HG03196 (cell line): ENCODE data around the gene GCN1.

ENCODE experiments used
- ATAC-seq: cut with Tn5 transposase; IDR thresholded peaks from one replicate; pipeline ENCODE4 v1.9.1; 2021; ENCODE audit not compliant: unreplicated experiment

The GCN1 gene

DNA sequence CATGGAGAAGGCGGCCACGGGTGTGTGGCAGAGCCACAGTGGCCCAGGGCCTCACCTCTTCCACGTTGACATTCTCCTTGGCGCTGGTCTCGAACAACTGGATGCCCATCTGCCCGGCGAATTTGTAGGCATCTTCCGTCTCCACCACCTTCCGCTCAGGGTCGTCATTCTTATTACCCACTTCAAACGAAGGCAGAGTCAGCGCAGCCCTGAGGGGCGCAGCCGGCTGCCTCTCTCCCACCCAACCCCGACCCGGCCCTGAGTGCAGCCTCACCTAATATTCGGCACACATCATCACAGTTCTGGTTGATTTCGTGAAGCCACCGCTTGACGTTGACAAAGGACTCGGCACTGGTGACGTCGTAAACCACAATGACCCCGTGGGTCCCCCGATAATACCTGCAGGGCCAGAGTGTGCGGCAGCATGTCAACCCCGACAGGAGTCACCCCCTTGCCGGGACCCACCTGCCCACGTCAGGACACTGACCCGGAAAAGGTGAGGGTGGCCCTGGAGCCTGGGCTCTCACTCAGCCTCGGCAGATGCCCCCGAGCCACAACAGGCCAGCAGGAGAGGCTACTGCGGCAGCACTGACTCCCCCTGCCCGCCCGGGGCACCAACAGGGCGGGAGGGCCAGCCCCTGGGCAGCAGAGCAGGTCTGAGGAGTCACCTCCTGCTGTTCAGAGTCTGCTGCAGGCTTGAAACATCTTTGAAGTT, 95.6 kb downstream of the GCN1 start:
- no peak for ATAC-seq

DNA sequence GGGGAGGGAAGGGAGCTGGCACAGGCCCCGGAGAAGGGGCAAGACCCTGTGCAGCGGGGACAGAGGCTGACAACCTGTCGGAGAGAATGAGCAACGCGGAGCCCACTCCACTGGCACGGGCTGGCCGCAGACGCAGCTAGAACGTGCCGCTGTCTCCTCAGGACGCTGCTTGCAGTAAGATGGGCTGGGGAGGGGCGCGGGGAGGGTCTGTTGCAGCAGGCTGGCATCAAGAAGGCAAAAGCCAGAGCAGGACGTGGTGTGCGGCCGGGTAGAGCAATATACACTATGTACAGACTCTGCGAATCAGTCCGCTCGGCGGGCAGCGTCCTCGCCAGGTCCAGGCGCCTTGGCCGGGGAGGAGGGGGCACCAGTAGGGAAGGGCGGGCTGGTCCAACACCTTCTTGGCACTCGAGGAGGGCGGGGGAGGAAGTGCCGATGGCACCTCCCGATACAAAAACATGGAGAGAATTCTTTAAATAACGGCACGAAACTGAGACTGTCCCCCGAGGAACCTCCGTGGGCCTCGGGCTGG, 97.8 kb downstream of the GCN1 start:
- no peak for ATAC-seq

DNA sequence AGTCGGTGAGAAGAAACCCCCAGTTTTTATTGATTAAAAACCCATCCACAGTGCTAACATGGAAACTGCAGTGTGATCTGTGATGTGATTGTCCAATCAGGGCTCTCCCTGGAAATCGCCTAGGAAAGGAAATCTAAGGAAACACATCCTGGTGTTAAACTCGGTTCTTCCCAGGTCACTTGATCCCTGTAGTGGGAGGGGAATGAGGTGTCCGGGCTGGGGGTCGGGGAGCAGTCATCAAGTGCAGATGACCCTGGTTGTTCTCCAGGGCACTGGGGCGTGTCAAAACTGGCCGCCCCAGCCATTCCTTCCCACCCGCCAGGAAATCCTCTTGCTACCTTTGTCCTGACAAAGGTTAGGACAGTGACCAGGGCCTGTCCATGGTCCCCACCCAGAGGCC, 98.8 kb downstream of the GCN1 start:
- ATAC-seq = no peak

DNA sequence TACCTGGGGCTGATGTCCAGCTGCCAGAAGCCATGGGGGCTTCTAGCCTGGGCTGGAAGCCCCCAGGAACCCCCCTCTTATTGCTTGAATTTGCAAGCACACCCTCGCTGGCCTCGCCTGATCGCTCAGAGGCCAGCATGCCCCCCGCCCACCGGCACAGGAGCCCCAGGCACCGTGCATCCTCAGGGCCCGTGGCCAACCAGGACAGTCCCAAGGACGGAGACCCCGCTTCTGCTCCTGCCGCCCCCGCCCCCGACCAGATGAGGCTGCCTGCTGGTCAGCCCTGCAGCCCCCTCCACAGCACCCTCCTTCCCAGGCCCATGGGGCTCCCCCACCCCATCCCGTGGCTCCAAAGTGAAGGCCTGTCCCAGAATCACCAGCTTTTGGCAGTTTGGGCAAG, 99.2 kb downstream of the GCN1 start:
- ATAC-seq = no peak

DNA sequence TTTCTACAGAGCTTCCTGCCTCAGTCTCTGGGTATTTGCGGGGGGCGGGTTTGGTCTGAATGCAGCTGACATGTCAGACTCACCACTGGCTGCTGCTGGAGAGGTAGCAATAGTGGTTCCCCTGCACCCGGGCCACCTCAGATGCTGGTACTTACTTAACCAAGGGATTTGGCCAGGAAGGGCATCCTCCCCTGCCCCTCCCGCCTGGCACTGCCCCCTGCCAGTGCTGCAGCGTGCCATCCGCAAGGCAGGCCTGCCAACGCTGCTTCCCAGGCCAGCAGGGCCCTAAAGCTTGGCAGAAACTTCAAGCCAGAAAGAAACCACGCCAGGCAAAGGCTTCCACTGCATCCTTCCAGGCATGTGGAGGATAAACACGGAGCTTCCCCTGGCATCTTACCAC, 100.0 kb downstream of the GCN1 start:
- ATAC-seq = no peak

DNA sequence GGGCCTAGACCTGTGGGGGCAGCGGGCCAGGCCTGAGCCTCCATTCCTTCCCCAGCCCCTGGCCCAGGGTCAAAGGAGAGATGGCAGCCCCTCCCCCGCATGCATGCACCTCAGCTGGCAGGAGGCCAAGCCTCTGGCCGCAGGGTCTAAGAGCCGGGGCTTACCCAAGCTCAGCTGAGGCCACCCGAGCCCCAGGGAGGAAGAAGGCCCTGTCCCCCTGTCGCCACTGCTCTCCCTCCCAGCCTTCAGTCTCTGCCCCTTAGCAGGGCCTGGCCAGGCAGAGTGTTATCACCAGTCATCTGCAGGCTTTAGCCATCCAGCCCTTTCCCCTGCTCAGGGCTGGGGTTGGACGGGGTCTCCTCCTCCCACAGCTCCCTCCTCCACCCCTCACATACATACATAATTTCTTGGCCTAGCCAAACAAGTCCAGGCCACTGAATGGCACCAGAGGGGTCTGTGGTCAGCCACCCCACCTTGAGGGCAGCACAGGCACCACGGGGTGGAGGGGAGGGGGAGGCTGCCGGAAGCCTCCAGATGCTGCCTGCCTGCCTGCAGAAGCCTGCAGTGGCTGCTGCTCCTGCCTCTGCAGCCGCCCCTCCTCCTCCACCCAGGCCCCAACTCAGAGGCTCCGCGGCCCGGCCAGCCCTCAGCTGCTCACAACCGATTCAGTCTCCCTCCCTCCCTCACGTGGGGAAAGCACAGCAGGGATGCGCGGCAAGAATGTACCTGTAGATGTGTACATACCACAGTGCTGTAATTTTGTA, 100.7 kb downstream of the GCN1 start:
- ATAC-seq = no peak

DNA sequence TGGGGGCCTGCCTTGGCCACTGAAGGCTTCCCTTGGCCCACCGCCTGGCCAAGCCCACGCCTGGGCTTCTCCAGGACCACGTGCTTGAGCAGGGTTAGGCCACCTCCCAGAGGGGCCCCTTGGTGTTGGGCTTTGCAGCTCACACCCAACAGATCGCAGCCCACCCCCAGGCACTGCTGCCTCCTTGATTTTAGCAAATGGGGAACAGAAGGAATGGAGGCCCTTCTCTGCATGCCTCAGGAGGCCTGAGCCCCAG, 101.3 kb downstream of the GCN1 start:
- ATAC-seq = no peak

DNA sequence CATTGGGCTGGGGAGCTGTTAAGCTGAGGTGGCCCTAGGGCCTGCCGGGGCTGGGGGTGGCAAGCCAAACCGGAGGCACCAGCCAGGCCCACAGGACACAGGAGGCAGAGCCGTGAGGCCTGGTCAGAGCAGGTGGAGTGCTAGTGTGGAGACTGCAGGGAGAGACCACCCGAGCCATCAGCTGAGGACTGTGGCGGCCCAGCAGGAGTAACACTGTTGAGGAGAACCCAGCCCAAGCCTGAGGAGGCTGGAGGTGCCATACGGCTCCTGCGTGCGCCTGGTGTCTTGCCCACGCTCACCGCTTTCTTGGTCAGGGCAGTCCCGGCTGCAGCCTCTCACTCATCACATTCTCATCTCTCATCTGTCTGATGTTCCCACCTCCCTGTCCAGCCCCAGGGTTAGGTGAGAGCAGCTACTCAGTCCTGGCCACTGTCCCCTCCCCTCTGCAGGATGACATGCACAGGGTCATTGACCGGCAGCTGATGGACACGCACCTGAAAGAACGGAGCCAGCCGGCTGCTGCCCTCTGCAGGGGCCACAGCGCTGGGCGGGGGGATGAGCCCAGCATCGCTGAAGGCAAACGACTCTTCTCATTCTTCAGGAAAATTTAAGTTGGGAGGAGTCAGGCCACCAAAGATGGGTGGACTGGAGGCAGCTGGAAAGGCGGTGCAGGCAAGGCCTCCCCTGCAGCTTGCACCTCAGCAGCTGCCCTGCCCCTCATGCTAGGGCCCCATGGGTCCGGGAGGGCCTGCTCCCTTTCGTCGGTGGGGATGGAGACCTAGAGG, 101.8 kb downstream of the GCN1 start:
- no peak for ATAC-seq

DNA sequence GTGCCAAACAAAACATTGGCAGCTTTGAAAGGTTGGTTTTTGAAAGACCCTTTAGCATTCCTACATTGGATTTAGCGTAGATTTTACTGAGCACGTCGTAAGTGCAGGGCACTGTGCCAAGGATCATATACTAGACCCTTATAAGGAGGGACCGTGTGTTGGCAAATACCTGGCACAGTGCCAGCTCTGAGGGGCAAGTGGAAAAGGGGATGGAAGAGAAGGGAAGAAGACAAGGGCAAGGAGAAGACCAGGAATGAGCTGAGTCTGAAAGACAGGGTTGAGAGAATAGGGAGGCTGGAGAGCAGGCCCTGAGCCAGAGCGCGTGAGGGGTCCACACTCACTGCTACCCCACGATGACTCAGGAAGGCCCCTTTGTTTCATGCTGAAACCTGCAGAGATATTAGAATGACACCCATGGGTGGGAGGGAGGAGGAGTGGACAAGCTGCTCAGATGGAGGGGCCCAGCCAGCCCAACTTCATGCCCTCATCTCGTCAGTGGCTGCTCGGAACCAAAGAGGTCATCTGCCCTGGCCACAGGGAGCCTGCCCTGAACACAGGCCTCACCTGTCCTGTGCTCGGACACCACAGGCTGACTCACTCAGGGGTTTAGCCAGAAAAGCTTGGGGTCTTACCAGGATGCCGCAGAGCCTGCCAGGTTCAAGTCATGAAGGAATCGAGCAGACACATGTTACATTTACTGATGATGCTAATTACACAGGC, 103.0 kb downstream of the GCN1 start:
- ATAC-seq = no peak

DNA sequence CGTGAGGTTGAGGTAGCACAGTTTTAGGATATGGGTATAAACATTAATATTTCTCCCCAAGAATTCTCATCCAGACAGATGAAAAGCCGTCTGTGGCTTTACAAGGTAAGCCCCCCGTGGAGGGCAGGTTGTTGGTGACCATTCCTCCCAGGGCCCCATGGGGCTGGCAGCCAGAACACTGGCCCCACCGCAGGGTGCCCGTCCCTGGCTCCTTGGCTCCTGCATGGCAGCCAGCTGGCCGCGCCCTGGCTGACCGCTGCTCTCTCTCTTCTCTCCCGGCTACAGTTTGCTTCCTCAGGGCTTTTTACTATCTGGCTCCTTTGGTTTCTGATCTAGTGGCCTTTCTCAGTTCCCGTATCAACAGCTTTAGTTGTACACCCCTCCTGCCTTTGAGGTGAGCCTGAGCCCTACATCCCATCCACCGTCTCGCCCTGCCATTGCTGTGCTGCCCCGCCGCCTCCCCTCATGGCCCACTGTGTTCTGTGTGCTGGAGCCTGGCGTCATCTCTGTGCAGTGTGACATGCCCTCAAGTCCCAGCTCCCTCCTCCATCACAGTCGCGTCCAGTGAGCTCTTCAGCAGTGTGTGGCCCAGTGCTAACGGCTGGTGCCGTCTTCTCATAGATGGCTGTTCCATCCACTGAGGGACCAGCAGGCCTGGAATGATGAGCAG, 103.8 kb downstream of the GCN1 start:
- ATAC-seq = no peak

DNA sequence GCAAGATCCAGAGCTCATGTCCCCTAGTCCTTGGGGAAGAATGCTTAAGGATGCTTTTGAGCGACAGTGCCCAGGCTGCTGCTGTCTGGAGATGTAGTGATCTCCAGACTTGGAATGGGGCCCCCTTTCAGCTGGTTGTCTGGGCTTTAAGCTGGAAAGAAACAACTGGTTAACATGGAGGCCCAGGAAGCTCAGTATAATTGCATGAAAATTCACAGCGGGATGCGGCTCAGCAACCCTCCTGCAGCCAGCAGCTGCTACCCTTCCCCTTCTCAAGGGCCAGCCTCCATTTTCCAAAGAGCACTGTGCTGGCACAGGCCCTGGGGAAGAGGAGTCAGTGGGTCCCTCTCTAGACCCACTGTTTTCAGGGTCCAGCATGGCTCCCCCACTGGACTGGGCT, 104.3 kb downstream of the GCN1 start:
- no peak for ATAC-seq

DNA sequence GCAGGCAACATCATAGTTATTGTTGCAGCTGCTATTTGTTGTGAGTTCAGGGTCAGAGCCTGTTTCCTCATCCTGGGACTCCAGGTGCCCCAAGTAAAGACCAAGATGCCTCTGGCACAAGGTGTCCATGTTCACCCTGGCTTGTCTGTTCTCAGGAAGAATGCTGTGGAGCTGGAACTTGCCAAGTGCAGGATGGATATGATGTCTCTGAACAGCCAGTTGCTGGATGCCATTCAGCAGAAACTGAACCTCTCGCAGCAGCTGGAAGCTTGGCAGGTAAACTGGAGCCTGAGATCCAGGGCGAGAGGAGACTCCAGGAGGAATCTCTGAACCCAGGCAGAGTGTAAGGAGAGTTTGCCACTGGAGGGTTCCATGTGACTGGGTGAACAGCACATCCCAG, 104.7 kb downstream of the GCN1 start:
- no peak for ATAC-seq

DNA sequence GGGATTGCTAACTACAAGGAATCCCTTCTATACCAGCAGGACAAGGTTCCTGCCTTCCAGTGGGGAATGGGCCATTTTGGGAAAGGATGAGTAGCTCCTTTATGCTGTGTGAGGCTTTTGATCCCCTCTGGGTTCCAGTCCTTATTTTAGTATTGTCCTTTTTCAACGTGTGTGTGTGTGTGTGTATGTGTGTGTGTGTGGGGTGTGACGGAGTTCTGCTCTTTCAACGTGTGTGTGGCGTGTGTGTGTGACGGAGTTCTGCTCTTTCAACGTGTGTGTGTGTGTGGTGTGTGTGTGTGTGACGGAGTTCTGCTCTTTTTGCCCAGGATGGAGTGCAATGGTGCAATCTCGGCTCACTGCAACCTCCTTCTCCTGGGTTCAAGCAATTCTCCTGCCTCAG, 105.4 kb downstream of the GCN1 start:
- no peak for ATAC-seq

DNA sequence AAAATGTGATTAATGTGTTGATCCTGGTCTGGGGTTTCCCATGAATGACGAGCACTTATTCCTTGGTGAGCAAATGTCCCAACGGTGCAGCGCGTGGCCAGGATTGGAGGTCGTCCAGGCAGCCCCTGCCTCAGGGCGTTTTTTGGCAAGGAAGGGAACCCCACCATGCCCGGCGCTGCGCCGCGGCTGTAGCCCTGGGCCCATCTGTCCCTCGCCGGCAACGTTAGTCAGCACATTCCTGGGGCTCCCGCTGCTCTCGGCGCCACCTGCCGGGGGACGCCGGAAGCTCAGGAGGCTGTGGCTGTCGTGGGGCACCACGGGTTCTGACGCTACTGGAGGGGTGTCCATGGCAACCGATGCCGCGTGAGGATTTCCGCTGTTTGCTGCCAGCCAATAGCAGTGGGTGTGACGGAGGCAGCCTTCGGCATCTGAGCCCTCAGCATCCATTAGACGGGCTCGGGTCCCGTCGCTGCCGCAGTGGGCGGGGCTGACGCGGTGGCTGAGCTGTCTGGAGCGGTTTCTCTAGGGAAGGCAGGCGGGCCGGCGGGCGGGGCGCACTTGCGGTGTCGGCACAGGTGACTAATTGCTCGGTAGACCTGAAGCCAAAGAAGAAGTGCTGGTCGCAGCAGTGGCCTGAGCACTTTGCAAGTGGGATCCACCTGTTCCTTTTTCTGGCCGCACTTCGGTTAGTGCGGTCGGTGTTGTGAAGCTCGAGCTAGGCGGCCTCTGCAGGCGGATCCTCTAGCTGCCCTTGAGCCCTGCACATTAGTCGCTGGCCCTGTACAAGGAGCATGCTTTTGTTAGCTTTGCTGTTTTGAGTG, 107.5 kb downstream of the GCN1 start:
- peak; percentile 97 for ATAC-seq

DNA sequence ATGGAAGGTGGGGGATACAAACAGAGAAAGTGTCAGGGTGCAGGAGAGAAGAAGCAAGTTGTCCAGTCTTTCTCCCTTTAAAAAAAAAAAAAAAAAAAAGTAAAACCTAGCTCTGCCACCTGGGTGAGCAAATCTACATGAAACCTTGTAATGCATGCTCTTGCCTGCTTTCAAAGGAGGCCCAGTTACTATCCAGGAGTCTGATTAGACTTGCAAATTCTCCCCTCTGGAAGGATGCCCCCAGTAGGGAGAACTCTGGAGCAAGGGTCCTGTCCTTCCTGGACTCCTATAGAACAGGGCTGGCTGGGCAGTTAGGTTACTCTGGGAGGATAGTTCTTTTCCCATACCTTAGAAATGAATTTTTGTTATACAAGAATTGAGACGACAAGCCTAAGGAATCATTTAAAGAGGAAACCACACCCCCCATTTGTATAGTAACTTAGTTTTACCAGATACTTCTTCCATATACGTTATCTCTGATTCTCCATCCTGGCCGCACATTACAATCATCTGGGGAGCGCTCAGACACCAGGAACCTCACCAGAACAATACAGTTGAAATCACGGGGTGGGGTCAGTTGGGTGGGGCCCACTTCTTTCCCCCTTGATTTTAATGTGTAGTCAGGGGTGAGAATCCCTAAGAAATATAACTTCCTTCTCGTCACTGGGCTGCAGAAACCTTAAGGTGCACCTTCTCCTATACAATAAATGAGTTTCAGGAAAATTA, 108.4 kb downstream of the GCN1 start:
- no peak for ATAC-seq

DNA sequence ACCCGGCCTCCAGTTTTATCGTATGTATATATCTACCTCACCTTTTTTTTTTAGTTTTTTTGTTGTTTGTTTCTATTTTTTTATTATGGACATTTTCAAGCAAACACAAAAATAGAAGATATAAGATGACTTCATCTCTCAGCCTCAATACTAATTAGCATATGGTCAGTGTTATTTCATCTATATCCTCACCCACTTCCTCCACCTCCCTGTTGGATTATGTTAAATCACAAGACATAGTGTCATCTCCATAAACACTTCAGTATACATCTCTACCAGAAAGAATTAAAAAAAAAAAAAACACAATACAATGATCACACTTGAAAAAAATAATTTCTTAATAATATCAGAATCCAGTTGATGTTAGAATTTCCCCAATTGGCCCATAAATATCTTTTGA, 112.9 kb downstream of the GCN1 start:
- no peak for ATAC-seq

DNA sequence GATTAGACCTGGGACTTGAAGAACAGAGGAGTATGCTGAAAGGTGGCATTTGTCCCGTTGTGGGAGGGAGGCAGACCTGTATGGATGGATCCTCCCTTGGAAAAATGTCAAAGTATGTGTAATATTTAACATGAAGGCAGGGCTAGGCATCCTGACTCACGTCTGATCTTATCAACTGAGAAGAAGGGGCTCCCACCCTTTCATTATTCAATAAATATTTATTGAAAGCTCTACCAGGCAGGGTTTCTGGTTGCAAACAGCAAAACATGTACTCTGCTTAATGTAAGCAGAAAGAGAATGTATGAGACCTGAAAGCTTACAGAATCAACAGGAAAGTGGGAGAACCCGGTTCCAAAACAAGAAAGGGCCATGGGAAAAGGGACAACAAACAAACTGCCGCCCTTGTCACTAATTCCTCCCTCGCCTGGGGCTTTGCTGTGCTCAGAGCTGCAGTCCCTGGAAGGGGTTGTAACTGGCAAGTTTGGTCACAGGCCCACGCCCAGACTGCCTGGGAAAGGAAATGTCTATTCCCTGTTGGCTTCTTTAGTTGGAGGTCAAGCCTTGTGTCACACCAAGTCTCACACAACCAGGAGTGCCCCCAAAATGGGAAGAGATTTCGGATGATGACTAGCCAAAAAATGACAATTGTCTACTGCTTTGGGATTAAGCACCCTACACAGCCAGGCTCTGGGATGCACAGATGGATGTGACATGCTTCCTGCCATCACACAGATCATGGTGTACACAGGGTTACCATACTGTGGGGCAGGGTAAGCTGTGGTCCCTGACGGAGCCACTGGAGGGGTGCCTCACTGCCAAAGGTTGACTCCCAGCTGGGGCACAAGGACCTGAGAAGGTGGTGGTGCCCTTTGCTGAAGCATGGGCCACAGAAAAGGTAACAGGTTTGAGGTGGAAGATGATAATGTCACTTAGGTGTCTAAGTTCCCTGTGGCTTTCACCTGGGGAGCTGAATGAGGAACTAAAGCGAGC, 114.8 kb downstream of the GCN1 start:
- ATAC-seq = no peak

DNA sequence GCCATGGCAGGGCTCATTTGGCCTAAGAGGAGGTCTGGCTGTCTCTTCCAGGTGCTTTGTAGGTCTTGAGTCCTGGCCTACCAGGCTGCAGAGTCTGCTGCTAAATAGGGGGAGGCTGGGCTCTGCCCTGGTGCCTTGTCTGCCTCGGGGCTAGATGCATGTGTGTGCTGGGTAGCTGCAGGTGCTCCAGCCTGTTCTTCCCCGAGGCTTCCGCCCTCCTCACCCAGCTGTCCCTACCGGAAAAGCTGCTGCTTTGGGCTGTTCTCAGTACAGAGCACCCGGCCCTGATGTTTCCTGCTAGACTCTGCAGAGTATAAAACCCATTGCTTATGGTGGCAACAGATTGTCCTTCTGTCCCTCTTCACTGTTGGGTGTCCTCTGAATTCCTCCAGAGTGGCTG, 115.6 kb downstream of the GCN1 start:
- ATAC-seq = no peak
